GM21528 (cell line): ENCODE data around the gene GGT7.
"Not testable (repeated sequence)": the region's sequence is repeated elsewhere in the genome, so short reads cannot be mapped to it uniquely, and the experiment has no call there.

Experiments
- ATAC-seq: cut with Tn5 transposase; IDR thresholded peaks from one replicate; pipeline ENCODE4 v1.9.1; 2021; ENCODE audit warnings: mild to moderate bottlenecking, moderate library complexity; ENCODE audit not compliant: unreplicated experiment, low FRiP score

The GGT7 gene

GRCh38 chr20:34872622-34873224 is at the start of gene GGT7:
TSS of gene GGT7 (minus strand) at chr20:34872856. CDS start at chr20:34872815, 41 bp downstream.
- ATAC-seq, result no peak

- ATAC-seq, result no peak
Measured at GRCh38 chr20:34921436-34921835, 48.8 kb upstream of the GGT7 start.

- ATAC-seq, result no peak
Measured at GRCh38 chr20:34920055-34920454, 47.4 kb upstream of the GGT7 start.

- no peak for ATAC-seq
Measured at GRCh38 chr20:34916774-34917354, 44.2 kb upstream of the GGT7 start.

- ATAC-seq, result no peak
Measured at GRCh38 chr20:34915749-34916455, 43.2 kb upstream of the GGT7 start.

GRCh38 chr20:34915131-34915530 is 42.5 kb upstream of the GGT7 start:
- ATAC-seq, result no peak

- no peak for ATAC-seq
Measured at GRCh38 chr20:34907616-34908469, 35.2 kb upstream of the GGT7 start.

- no peak for ATAC-seq
Measured at GRCh38 chr20:34904202-34904621, 31.6 kb upstream of the GGT7 start.

- ATAC-seq, result not testable (repeated sequence)
Measured at GRCh38 chr20:34898731-34899130, 26.1 kb upstream of the GGT7 start.

GRCh38 chr20:34898129-34898528 is 25.5 kb upstream of the GGT7 start:
- not testable (repeated sequence) for ATAC-seq

GRCh38 chr20:34896086-34896621 is 23.5 kb upstream of the GGT7 start:
- no peak for ATAC-seq

GRCh38 chr20:34895465-34895864 is 22.8 kb upstream of the GGT7 start:
- no peak for ATAC-seq

GRCh38 chr20:34894723-34895122 is 22.1 kb upstream of the GGT7 start:
- no peak for ATAC-seq

GRCh38 chr20:34892671-34893070 is 20.0 kb upstream of the GGT7 start:
- ATAC-seq, result no peak

GRCh38 chr20:34891166-34892062 is 18.8 kb upstream of the GGT7 start:
- ATAC-seq, result no peak

- no peak for ATAC-seq
Measured at GRCh38 chr20:34888468-34888867, 15.8 kb upstream of the GGT7 start.

GRCh38 chr20:34887023-34887422 is 14.4 kb upstream of the GGT7 start:
- no peak for ATAC-seq

- no peak for ATAC-seq
Measured at GRCh38 chr20:34886122-34886521, 13.5 kb upstream of the GGT7 start.

GRCh38 chr20:34884260-34884659 is 11.6 kb upstream of the GGT7 start:
- no peak for ATAC-seq

GRCh38 chr20:34883809-34884208 is 11.2 kb upstream of the GGT7 start:
- no peak for ATAC-seq
